ENCODE results near the gene FLRT1. TPM values are rescaled to one million over a fixed set of nuclear protein-coding genes. Genes with fewer than 3 reads are reported as not detected.

Gene FLRT1
- total RNA-seq, 4 donors from 2014 or later: not detected

- ATAC-seq (ENCODE audit: low FRiP score): no peak
- TF ChIP-seq CTCF (IDR thresholded peaks at IDR 0.05): no peak
- DNase-seq (ENCODE audit: low spot score): no peak
Observed at GRCh38 chr11:64048042-64048854, 12.5 kb downstream of the FLRT1 start.

GRCh38 chr11:64049509-64049908 is 13.8 kb downstream of the FLRT1 start:
- TF ChIP-seq CTCF (IDR thresholded peaks at IDR 0.05): no peak
- DNase-seq (ENCODE audit: low spot score) (no peak), ATAC-seq (ENCODE audit: low FRiP score) (no peak)

GRCh38 chr11:64051297-64051696 is 15.6 kb downstream of the FLRT1 start:
- TF ChIP-seq CTCF (IDR thresholded peaks at IDR 0.05): no peak
- DNase-seq (ENCODE audit: low spot score) (no peak), ATAC-seq (ENCODE audit: low FRiP score) (no peak)

- TF ChIP-seq CTCF (IDR thresholded peaks at IDR 0.05): no peak
- ATAC-seq (ENCODE audit: low FRiP score) (no peak), DNase-seq (ENCODE audit: low spot score) (no peak)
Observed at GRCh38 chr11:64052436-64052835, 16.7 kb downstream of the FLRT1 start.

- no peak for TF ChIP-seq CTCF (IDR thresholded peaks at IDR 0.05)
- no peak for DNase-seq (ENCODE audit: low spot score)
- ATAC-seq (ENCODE audit: low FRiP score): no peak
Observed at GRCh38 chr11:64052938-64053622, 17.3 kb downstream of the FLRT1 start.

- TF ChIP-seq CTCF (IDR thresholded peaks at IDR 0.05): no peak
- DNase-seq (ENCODE audit: low spot score) (no peak), ATAC-seq (ENCODE audit: low FRiP score) (no peak)
Observed at GRCh38 chr11:64053699-64054098, 18.0 kb downstream of the FLRT1 start.

- no peak for ATAC-seq (ENCODE audit: low FRiP score)
- no peak for DNase-seq (ENCODE audit: low spot score)
- no peak for TF ChIP-seq CTCF (IDR thresholded peaks at IDR 0.05)
Observed at GRCh38 chr11:64055077-64055476, 19.3 kb downstream of the FLRT1 start.

Data from omental fat pad (tissue), 4 donors.